Bronchial smooth muscle cell (primary cell): Measurements from ENCODE around the gene MYH14. TPM values are rescaled to one million over a fixed set of nuclear protein-coding genes. Genes with fewer than 3 reads are reported as not detected.

Source experiments
- total RNA-seq: library from RNA; depleted of rRNA; stranded (reverse); fragments of >200 nt; gene quantifications from 2 replicates; pipeline ENCODE4 v1.2.1, GENCODE V29; 2014

Gene MYH14
- total RNA-seq, result under 0.01 and 0.09 TPM in 2 replicates

DNA sequence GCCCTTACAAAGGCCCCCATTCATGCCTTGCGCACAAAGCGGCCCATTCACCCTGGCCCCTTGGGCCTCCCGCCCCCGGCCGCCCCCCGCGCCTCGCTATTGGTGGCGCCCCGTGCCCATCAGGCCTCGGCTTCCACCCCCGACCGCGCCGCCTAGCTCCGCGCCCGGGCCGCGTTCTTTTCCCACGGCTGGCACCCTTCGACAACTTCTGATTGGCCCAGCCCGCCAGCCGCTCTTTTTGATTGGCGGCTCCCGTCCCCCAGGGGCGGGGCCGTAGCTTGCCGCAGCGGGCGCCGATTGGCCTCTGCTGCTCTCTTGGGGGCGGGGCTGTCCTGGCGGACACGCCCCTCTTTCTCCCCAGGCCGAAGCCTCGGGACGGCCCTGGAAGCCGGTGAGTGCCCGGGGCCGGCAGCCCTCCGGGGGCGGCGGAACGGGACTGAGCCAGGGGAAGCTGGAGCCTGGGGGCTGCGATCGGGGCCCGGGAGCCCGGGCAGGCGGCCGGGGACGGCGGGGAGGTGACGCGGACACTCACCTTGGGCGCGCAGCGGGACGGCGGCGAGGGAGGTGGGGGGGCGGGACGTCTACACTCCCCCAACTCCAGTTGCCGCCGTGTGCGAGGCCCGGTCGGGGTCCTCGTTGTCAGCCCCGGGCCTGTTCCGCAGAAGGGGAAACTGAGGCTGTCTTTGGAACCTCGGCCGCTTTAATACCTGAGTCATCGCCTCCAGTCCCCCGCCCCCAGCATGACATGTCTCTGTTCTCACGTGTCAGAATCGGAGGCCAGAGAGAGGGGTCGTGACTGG is at the start of gene MYH14:
Gene MYH14 (plus strand): TSS at position 342 of the 800 bp plus-strand sequence. CDS start 6,744 bp downstream, outside the sequence.

DNA sequence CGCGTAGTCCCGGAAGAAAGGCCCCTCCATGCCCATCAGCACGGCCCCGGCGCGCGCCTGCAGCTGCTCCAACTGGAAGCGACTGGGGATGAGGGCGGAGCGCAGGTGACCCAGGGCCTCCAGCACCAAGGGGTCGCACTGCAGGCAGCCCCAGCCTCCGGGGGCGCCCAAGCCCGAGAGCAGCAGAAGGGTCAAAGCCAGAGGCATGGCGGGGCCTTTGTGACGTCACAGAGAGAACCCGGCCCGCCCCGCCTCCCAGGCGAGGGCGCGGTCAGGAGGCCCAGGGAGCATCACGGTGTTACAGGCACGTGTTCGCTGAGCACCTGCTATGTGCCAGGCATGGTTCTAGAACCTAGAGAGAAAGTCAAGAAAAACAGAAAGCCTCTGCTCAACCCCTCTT is 40.4 kb upstream of the MYH14 start, which contains the start of gene IZUMO2:
Gene IZUMO2 (minus strand): TSS at position 294 of the 400 bp plus-strand sequence. CDS start 87 bp downstream, at position 207.

GRCh38 chr19:50329146-50329925 is 125.9 kb downstream of the MYH14 start, which contains the start of gene KCNC3:
KCNC3 (minus strand) TSS chr19:50329377; CDS start chr19:50329082, 295 bp downstream.

Other genes with a start within 250 kb of the MYH14 start
- gene SIGLEC11, start 242.4 kb upstream of the MYH14 start, total RNA-seq, result not detected in 2 replicates
- 17.7 and 19.4 TPM in 2 replicates for gene VRK3, start 178.2 kb upstream of the MYH14 start, total RNA-seq
- gene ZNF473, start 177.6 kb upstream of the MYH14 start, total RNA-seq, result 4.6 and 5.5 TPM in 2 replicates
- gene IZUMO2, start 40.3 kb upstream of the MYH14 start, total RNA-seq, result not detected in 2 replicates
- gene KCNC3, start 125.8 kb downstream of the MYH14 start, total RNA-seq, result not detected in 2 replicates
- 0.09 and 0.16 TPM in 2 replicates for gene NAPSA, start 162.0 kb downstream of the MYH14 start, total RNA-seq
- 53.0 and 74.5 TPM in 2 replicates for gene NR1H2, start 172.8 kb downstream of the MYH14 start, total RNA-seq
- gene POLD1, start 180.7 kb downstream of the MYH14 start, total RNA-seq, result 16.9 and 19.7 TPM in 2 replicates
- not detected in 2 replicates for gene SPIB, start 215.3 kb downstream of the MYH14 start, total RNA-seq
- under 0.01 TPM in 2 replicates for gene MYBPC2, start 229.3 kb downstream of the MYH14 start, total RNA-seq